ENCODE data around the gene KCTD19. TPM values are rescaled to one million over a fixed set of nuclear protein-coding genes. Genes with fewer than 3 reads are reported as not detected.

Gene KCTD19
- total and polyA plus RNA-seq, 4 donors, result 0.50 to 2.7 (median 1.6) TPM

- Histone ChIP-seq H3K9me3 (ENCODE audit: control insufficient read depth, insufficient read depth, low read length) (no peaks in the 10 kb centered on the region), H3K27me3 (ENCODE audit: control insufficient read depth, insufficient read depth, low read length) (no peaks in the 10 kb centered on the region), H3K4me3 (ENCODE audit: low read depth, low read length) (no peak overlapping the region), H3K4me1 (ENCODE audit: control insufficient read depth, insufficient read depth, low read length) (no peaks in the 10 kb centered on the region), H3K27ac (ENCODE audit: low read depth, low read length) (no peak overlapping the region), H3K36me3 (ENCODE audit: control insufficient read depth, insufficient read depth, low read length) (no peaks in the 10 kb centered on the region)
- DNase-seq (ENCODE audit: low read depth in 4 of 6, low spot score in 6 of 6), result peak in 1 of 6 donors; percentile 44
- WGBS (ENCODE audit: insufficient coverage), result 83% methylated on average over 2 of the region's 2 CpGs
Observed at GRCh38 chr16:67333315-67333714, 6.8 kb upstream of the KCTD19 start.

GRCh38 chr16:67329901-67330300 is 3.4 kb upstream of the KCTD19 start:
- no peaks in the 10 kb centered on the region for H3K36me3 ChIP-seq (ENCODE audit: control insufficient read depth, insufficient read depth, low read length)
- no CpG with 5 or more reads among the region's 5 CpGs for WGBS (ENCODE audit: insufficient coverage)
- no peak overlapping the region for H3K4me3 ChIP-seq (ENCODE audit: low read depth, low read length)
- no peak overlapping the region for H3K27ac ChIP-seq (ENCODE audit: low read depth, low read length)
- H3K4me1 ChIP-seq (ENCODE audit: control insufficient read depth, insufficient read depth, low read length), result peaks cover 14% of the 10 kb centered on the region
- H3K27me3 ChIP-seq (ENCODE audit: control insufficient read depth, insufficient read depth, low read length), result no peaks in the 10 kb centered on the region
- no peak for DNase-seq (ENCODE audit: low read depth in 4 of 6, low spot score in 6 of 6)
- no peaks in the 10 kb centered on the region for H3K9me3 ChIP-seq (ENCODE audit: control insufficient read depth, insufficient read depth, low read length)

GRCh38 chr16:67327743-67328142 is 1.2 kb upstream of the KCTD19 start:
- Histone ChIP-seq H3K4me3 (ENCODE audit: low read depth, low read length) (no peak overlapping the region), H3K27me3 (ENCODE audit: control insufficient read depth, insufficient read depth, low read length) (peaks cover 2% of the 10 kb centered on the region), H3K36me3 (ENCODE audit: control insufficient read depth, insufficient read depth, low read length) (no peaks in the 10 kb centered on the region), H3K27ac (ENCODE audit: low read depth, low read length) (no peak overlapping the region), H3K4me1 (ENCODE audit: control insufficient read depth, insufficient read depth, low read length) (peaks cover 14% of the 10 kb centered on the region), H3K9me3 (ENCODE audit: control insufficient read depth, insufficient read depth, low read length) (no peaks in the 10 kb centered on the region)
- WGBS (ENCODE audit: insufficient coverage), result 29% methylated on average over 1 of the region's 3 CpGs
- DNase-seq (ENCODE audit: low read depth in 4 of 6, low spot score in 6 of 6), result no peak

- Histone ChIP-seq H3K4me3 (ENCODE audit: low read depth, low read length) (peak overlapping the region; percentile 80), H3K36me3 (ENCODE audit: control insufficient read depth, insufficient read depth, low read length) (no peaks in the 10 kb centered on the region), H3K9me3 (ENCODE audit: control insufficient read depth, insufficient read depth, low read length) (no peaks in the 10 kb centered on the region), H3K27ac (ENCODE audit: low read depth, low read length) (peak overlapping the region; percentile 47), H3K4me1 (ENCODE audit: control insufficient read depth, insufficient read depth, low read length) (peaks cover 14% of the 10 kb centered on the region), H3K27me3 (ENCODE audit: control insufficient read depth, insufficient read depth, low read length) (peaks cover 2% of the 10 kb centered on the region)
- 37% methylated on average over 11 of the region's 11 CpGs for WGBS (ENCODE audit: insufficient coverage)
- DNase-seq (ENCODE audit: low read depth in 4 of 6, low spot score in 6 of 6), result no peak
Observed at GRCh38 chr16:67326115-67326471, 448 bp downstream of the KCTD19 start.

- Histone ChIP-seq H3K4me3 (ENCODE audit: low read depth, low read length) (no peak overlapping the region), H3K27ac (ENCODE audit: low read depth, low read length) (no peak overlapping the region), H3K36me3 (ENCODE audit: control insufficient read depth, insufficient read depth, low read length) (no peaks in the 10 kb centered on the region), H3K4me1 (ENCODE audit: control insufficient read depth, insufficient read depth, low read length) (no peaks in the 10 kb centered on the region), H3K27me3 (ENCODE audit: control insufficient read depth, insufficient read depth, low read length) (no peaks in the 10 kb centered on the region), H3K9me3 (ENCODE audit: control insufficient read depth, insufficient read depth, low read length) (no peaks in the 10 kb centered on the region)
- no peak for DNase-seq (ENCODE audit: low read depth in 4 of 6, low spot score in 6 of 6)
Observed at GRCh38 chr16:67317853-67318252, 8.7 kb downstream of the KCTD19 start.

- Histone ChIP-seq H3K4me3 (ENCODE audit: low read depth, low read length) (no peak overlapping the region), H3K9me3 (ENCODE audit: control insufficient read depth, insufficient read depth, low read length) (no peaks in the 10 kb centered on the region), H3K27me3 (ENCODE audit: control insufficient read depth, insufficient read depth, low read length) (no peaks in the 10 kb centered on the region), H3K27ac (ENCODE audit: low read depth, low read length) (no peak overlapping the region), H3K4me1 (ENCODE audit: control insufficient read depth, insufficient read depth, low read length) (no peaks in the 10 kb centered on the region), H3K36me3 (ENCODE audit: control insufficient read depth, insufficient read depth, low read length) (no peaks in the 10 kb centered on the region)
- no peak for DNase-seq (ENCODE audit: low read depth in 4 of 6, low spot score in 6 of 6)
Observed at GRCh38 chr16:67312719-67313118, 13.8 kb downstream of the KCTD19 start.

- Histone ChIP-seq H3K9me3 (ENCODE audit: control insufficient read depth, insufficient read depth, low read length) (no peaks in the 10 kb centered on the region), H3K27me3 (ENCODE audit: control insufficient read depth, insufficient read depth, low read length) (no peaks in the 10 kb centered on the region), H3K27ac (ENCODE audit: low read depth, low read length) (peak overlapping the region; percentile 61), H3K4me1 (ENCODE audit: control insufficient read depth, insufficient read depth, low read length) (no peaks in the 10 kb centered on the region), H3K4me3 (ENCODE audit: low read depth, low read length) (no peak overlapping the region), H3K36me3 (ENCODE audit: control insufficient read depth, insufficient read depth, low read length) (no peaks in the 10 kb centered on the region)
- DNase-seq (ENCODE audit: low read depth in 4 of 6, low spot score in 6 of 6), result peak in 1 of 6 donors; percentile 73
- 56% methylated on average over 3 of the region's 5 CpGs for WGBS (ENCODE audit: insufficient coverage)
Observed at GRCh38 chr16:67311607-67312488, 14.7 kb downstream of the KCTD19 start.

- Histone ChIP-seq H3K4me1 (ENCODE audit: control insufficient read depth, insufficient read depth, low read length) (no peaks in the 10 kb centered on the region), H3K27me3 (ENCODE audit: control insufficient read depth, insufficient read depth, low read length) (no peaks in the 10 kb centered on the region), H3K27ac (ENCODE audit: low read depth, low read length) (no peak overlapping the region), H3K4me3 (ENCODE audit: low read depth, low read length) (no peak overlapping the region), H3K36me3 (ENCODE audit: control insufficient read depth, insufficient read depth, low read length) (no peaks in the 10 kb centered on the region), H3K9me3 (ENCODE audit: control insufficient read depth, insufficient read depth, low read length) (no peaks in the 10 kb centered on the region)
- peak in 1 of 6 donors; percentile 60 for DNase-seq (ENCODE audit: low read depth in 4 of 6, low spot score in 6 of 6)
- 77% methylated on average over 3 of the region's 3 CpGs for WGBS (ENCODE audit: insufficient coverage)
Observed at GRCh38 chr16:67310561-67310960, 16.0 kb downstream of the KCTD19 start.

- no peak overlapping the region for H3K4me3 ChIP-seq (ENCODE audit: low read depth, low read length)
- H3K27ac ChIP-seq (ENCODE audit: low read depth, low read length), result no peak overlapping the region
- WGBS (ENCODE audit: insufficient coverage), result 87% methylated on average over 13 of the region's 13 CpGs
- H3K9me3 ChIP-seq (ENCODE audit: control insufficient read depth, insufficient read depth, low read length), result no peaks in the 10 kb centered on the region
- no peak for DNase-seq (ENCODE audit: low read depth in 4 of 6, low spot score in 6 of 6)
- no peaks in the 10 kb centered on the region for H3K27me3 ChIP-seq (ENCODE audit: control insufficient read depth, insufficient read depth, low read length)
- peaks cover 13% of the 10 kb centered on the region for H3K4me1 ChIP-seq (ENCODE audit: control insufficient read depth, insufficient read depth, low read length)
- no peaks in the 10 kb centered on the region for H3K36me3 ChIP-seq (ENCODE audit: control insufficient read depth, insufficient read depth, low read length)
Observed at GRCh38 chr16:67305216-67306071, 21.1 kb downstream of the KCTD19 start.
